ENCODE data around the gene GAPT. TPM values are rescaled to one million over a fixed set of nuclear protein-coding genes. Genes with fewer than 3 reads are reported as not detected.

Gene GAPT
- total RNA-seq (2014; rRNA removed; shearing (Covaris generic)): not detected in 2 replicates

DNA sequence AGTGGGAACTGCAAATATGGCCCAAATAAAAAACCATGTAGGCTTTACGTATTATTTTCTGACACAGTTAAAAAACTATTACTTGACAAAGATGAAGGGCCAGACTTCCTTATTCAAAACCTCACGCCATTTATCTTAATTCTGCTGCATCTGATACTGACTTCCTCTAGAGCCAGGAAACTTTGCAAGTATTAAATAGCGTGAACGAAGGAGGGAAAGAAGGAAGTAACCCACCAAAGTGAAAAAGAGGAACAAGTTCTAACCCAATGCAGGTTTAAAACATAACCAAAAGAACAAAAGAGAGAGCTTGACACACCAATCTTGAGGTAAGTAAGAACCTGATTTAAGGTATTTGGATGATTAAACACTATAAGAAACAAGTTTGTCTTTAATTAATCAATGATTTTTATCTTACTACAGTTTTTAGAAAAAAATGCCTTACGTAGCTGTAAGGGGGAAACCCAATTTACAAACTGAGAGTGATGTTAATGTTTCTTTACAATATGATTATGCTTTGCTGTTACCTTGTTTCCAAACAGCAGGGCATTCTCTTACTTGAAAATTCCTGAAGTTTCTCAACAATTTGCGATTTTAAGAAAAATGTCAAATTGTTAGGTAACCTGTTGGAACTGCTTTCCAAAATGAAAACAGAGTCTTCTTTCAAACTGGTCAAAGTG is at the start of gene GAPT:
TSS of gene GAPT (plus strand) at position 220 of the 677 bp plus-strand sequence. CDS start 3,102 bp downstream, outside the sequence.
- H3K36me3 ChIP-seq: no peaks in the 10 kb centered on the region
- no peak within 1 kb of the TSS for H3K4me3 ChIP-seq
- no peak for DNase-seq (ENCODE audit: low read depth in 1 of 2, low spot score in 2 of 2)
- H3K9me3 ChIP-seq (replicated peaks): no peaks in the 10 kb centered on the region
- no peaks in the 10 kb centered on the region for H3K4me1 ChIP-seq (replicated peaks)
- peaks cover 17% of the 10 kb centered on the region for H3K27me3 ChIP-seq (replicated peaks)
- H3K27ac ChIP-seq: no peak within 1 kb of the TSS

DNA sequence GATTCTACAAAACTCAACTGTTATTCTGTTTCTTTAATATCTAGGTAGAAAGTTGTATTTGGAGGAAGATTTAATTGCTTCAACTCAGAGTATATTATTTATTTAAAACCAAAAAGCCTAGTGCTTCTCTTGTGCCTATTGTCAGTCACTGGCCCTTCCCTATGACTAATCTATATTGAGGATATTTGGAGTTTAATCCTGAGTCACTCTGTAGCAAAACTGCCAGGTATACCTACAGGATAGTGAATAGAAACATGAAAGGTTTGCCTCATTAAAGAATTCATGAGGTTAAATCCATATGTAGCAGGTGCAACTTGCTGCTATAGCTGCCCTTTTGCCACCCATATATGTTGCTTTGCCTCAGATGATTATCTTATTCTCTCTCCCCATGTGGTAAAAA is 46.4 kb upstream of the GAPT start:
- Histone ChIP-seq H3K4me1 (replicated peaks) (no peaks in the 10 kb centered on the region), H3K27ac (no peak overlapping the region), H3K4me3 (no peak overlapping the region), H3K36me3 (no peaks in the 10 kb centered on the region), H3K27me3 (replicated peaks) (no peaks in the 10 kb centered on the region), H3K9me3 (replicated peaks) (no peaks in the 10 kb centered on the region)
- DNase-seq (ENCODE audit: low read depth in 1 of 2, low spot score in 2 of 2): no peak

DNA sequence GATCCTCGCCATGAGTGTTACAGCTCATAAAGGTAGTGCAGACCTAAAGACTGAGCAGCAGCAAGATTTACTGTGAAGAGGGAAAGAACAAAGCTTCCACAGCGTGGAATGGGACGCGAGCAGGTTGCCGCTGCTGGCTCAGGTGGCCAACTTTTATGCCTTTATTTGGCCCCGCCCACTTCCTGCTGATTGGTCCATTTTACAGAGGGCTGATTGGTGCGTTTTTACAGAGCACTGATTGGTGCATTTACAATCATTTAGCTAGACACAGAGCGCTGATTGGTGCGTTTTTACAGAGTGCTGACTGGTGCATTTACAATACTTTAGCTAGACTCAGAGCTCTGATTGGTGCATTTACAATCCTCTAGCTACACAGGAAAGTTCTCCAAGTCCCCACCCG is 45.2 kb upstream of the GAPT start:
- Histone ChIP-seq H3K27ac (no peak overlapping the region), H3K9me3 (replicated peaks) (no peaks in the 10 kb centered on the region), H3K4me3 (no peak overlapping the region), H3K27me3 (replicated peaks) (no peaks in the 10 kb centered on the region), H3K36me3 (peaks cover 4% of the 10 kb centered on the region; the same call in 1 of the 2 replicates), H3K4me1 (replicated peaks) (no peaks in the 10 kb centered on the region)
- no peak for DNase-seq (ENCODE audit: low read depth in 1 of 2, low spot score in 2 of 2)

DNA sequence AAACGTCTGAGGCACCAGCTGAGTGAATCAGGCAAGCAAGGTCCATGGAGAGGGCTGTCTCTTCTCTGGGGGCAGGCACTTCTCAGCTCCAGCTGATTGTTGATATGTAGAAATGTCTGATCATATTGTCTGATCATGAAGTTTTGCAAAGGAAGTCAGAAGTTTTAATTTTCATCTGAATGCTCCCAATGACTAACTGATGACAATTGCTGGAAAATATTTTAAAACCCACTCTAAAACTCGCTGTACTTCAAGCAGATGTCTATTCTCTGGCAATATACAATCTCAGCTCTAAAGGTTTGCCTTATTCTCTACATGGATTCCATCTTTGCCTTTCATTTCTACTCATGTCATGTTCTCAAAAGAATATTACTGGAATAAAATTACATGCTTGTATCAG is 44.0 kb upstream of the GAPT start:
- H3K4me1 ChIP-seq (replicated peaks): no peaks in the 10 kb centered on the region

DNA sequence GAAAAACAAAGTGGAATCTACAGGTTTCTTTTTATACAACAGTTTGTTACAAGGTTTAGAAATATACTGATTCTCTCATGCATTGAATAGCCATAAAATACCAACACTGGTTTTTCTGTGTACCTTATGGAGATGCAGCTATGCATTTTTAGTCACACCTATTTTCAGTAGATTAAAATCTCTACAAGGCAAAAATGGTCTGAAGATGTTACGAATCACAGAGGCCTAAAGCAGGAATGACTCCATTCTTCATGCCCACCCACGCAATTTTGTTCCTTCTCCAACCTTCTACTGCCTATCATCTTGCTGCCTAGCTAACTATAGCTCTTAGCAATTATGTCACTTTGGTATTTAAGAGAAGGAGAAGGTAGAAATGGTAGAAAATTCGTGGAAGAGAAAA is 41.2 kb upstream of the GAPT start:
- H3K27ac ChIP-seq: no peak overlapping the region
- no peaks in the 10 kb centered on the region for H3K27me3 ChIP-seq (replicated peaks)
- DNase-seq (ENCODE audit: low read depth in 1 of 2, low spot score in 2 of 2): no peak
- no peaks in the 10 kb centered on the region for H3K9me3 ChIP-seq (replicated peaks)
- H3K36me3 ChIP-seq: peaks cover 40% of the 10 kb centered on the region
- H3K4me3 ChIP-seq: no peak overlapping the region
- H3K4me1 ChIP-seq (replicated peaks): peaks cover 3% of the 10 kb centered on the region

More for the DNA sequence above, 44.0 kb upstream of the GAPT start:
- no peaks in the 10 kb centered on the region for H3K9me3 ChIP-seq (replicated peaks)
- no peak overlapping the region for H3K27ac ChIP-seq
- H3K4me3 ChIP-seq: no peak overlapping the region
- no peak for DNase-seq (ENCODE audit: low read depth in 1 of 2, low spot score in 2 of 2)
- peaks cover 12% of the 10 kb centered on the region for H3K36me3 ChIP-seq
- H3K27me3 ChIP-seq (replicated peaks): no peaks in the 10 kb centered on the region

DNA sequence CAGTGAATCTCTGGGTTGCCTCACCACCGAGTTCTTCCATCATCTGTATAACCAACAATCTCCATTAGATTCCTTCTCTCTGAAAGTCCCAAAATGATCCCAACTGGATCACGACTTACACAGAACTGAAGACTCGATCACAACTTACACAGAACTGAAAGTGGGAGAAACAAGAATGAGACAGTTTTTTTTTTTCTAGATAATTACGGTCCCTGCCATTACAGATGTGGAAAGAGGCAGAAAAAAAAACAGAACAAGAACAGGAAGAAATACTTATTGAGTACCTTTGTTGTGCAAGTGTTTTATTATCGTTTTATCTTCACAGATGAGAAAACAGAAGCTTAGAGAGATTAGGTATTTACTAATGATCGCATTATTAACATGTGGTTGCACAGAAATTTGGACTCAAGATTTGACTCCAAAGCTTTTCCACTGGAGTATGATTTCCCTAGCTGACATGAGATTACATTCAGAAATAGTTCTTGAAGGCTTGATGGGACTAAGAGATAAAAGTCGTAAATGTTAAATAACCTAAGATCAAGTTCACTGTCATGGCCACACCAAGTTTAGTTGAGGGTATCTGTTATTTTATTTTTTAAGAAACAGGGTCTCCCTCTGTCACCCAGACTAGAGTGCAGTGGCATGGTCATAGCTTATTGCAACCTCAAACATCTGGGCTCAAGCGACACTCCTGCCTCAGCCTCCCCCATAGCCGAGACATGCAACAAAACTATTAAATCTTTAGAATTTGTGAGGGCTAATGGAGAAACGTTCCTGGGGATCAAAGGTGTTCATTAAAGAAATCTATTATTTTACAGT is 40.2 kb upstream of the GAPT start:
- Histone ChIP-seq H3K36me3 (peaks cover 50% of the 10 kb centered on the region), H3K27ac (no peak overlapping the region), H3K9me3 (replicated peaks) (no peaks in the 10 kb centered on the region), H3K4me3 (no peak overlapping the region), H3K27me3 (replicated peaks) (no peaks in the 10 kb centered on the region), H3K4me1 (replicated peaks) (peaks cover 13% of the 10 kb centered on the region)
- DNase-seq (ENCODE audit: low read depth in 1 of 2, low spot score in 2 of 2): no peak

DNA sequence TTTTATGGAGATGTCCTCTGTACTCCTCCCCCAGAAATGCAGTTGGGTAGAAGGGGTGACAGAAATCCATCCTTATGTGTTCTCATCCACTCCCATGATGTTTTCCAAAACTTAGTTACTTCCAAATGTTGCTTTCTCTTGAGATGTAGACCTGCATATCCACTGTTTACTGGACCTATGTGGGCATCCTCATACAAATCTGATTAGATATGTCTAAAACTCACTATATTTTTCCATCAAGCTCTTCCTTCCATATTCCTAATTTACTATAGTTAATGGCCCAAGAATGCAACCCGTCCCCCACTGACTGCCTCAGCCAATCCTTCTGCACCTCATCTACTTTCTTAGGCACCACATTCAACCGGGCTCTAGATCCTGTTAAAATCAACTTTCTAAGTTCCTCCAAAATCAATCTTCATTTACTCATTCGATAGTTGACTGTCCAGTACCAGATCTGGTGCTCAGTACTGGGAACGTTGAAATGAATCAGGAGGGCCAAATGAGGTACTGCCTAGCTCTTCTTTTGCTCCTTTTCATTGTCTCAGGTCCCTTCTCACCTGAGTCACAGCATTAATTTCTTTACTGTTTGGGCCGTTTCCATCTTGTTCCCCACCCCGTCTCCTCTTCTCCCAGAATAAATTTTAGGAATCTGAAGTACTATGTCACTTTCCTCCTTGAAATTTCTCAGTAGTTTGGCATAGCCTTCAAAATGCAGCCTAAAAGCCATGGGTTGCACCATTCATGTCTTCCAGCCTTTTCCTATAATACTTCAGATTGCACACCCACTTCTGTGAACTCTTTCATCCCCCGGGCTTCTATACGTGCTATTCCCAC is 39.3 kb upstream of the GAPT start:
- peaks cover 59% of the 10 kb centered on the region for H3K36me3 ChIP-seq
- peaks cover 21% of the 10 kb centered on the region for H3K4me1 ChIP-seq (replicated peaks)
- no peak overlapping the region for H3K27ac ChIP-seq
- no peak overlapping the region for H3K4me3 ChIP-seq
- no peak for DNase-seq (ENCODE audit: low read depth in 1 of 2, low spot score in 2 of 2)
- H3K27me3 ChIP-seq (replicated peaks): no peaks in the 10 kb centered on the region
- no peaks in the 10 kb centered on the region for H3K9me3 ChIP-seq (replicated peaks)

DNA sequence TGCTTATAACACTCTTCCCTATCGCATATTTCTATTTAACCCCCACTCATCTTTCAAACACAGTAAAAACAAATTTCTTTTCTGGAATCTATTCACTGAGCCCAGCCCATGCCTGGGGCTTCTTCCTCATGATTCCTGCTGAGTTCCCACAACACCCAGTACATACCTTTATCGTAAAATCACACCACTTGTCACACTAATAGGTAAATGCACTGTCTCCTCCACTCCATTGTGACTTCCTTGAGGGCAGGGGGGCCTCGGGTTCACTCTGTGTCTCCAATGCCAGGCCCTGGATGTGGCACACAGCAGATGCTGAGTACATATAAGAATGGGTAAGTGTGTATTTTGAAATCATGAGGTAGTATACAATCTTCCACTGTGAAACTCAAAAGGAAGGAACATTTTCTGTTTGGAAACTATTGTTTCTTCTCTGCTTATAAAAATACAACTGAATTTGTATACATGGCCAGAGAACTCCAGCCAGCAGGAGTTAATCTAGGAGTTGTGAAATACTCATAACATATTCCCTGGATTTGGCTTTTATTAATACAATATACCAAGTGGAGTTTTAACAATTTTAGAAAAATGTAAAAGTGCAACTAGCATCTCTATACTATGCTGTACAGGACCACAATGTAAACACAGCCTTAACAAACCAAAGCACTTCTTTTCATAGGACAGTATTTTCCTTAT is 38.5 kb upstream of the GAPT start:
- H3K4me3 ChIP-seq: no peak overlapping the region
- H3K27me3 ChIP-seq (replicated peaks): no peaks in the 10 kb centered on the region
- peaks cover 25% of the 10 kb centered on the region for H3K4me1 ChIP-seq (replicated peaks)
- no peaks in the 10 kb centered on the region for H3K9me3 ChIP-seq (replicated peaks)
- DNase-seq (ENCODE audit: low read depth in 1 of 2, low spot score in 2 of 2): no peak
- H3K27ac ChIP-seq: no peak overlapping the region
- peaks cover 67% of the 10 kb centered on the region for H3K36me3 ChIP-seq

DNA sequence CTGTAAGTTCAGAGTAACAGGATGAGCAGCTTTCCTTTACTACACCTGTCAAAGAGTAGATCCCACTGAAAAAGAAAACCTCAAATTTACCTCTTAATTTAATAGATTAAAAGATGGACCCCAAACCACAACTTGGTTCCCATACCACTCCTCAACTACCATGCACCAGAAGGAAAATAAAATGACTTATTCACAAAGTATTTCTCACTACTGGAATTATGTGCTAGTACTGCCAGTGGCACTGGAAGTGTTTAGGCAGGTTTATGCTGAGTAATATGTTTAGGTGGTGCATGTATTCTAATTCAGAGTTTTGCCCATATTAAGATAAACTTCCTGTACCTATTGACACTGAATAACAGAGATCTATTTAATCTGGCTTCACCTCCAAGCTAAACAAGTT is 37.9 kb upstream of the GAPT start:
- Histone ChIP-seq H3K4me3 (no peak overlapping the region), H3K27me3 (replicated peaks) (no peaks in the 10 kb centered on the region), H3K27ac (no peak overlapping the region), H3K36me3 (peaks cover 73% of the 10 kb centered on the region), H3K9me3 (replicated peaks) (no peaks in the 10 kb centered on the region), H3K4me1 (replicated peaks) (peaks cover 25% of the 10 kb centered on the region)
- DNase-seq (ENCODE audit: low read depth in 1 of 2, low spot score in 2 of 2): no peak

DNA sequence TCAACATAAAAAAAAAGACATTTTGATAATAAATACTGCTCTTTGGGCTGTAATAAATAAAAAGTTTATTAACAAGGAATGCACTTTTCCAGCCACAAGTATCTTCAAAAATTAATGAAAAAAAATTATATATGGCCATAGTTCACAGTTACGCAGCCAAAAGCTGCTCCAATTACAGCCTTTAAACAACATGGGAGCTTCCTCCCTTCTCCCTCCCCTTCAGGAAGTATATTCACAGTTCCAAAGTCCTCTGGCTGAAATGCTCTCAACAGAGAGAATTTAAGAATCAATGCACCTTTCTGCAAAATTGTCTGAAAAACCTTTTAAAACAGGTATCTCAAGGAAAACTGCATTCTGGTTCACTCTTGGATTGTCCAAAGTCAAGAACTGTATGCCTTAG is 37.2 kb upstream of the GAPT start:
- Histone ChIP-seq H3K36me3 (peaks cover 80% of the 10 kb centered on the region), H3K4me3 (no peak overlapping the region), H3K4me1 (replicated peaks) (peaks cover 25% of the 10 kb centered on the region)

DNA sequence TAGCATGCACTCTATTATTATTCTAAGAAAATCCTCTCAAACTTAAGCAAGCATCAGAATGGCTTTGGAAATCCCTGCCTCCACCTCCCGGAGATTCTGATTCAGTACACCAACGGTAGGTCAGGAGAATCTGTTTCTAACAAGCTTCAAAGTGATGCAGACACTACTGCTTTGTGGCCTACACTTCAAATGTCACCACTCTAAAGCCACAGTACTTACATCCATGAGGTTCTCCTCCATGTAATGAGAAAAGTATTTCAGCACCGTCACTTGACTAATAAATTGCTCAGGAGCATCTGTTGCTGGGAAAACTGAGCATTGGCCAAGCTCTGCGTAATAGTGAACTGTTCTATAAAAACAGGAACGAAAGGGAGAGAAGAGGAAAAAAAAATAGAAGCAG is 36.2 kb upstream of the GAPT start:
- H3K9me3 ChIP-seq (replicated peaks): no peaks in the 10 kb centered on the region
- H3K27ac ChIP-seq: no peak overlapping the region
- no peaks in the 10 kb centered on the region for H3K27me3 ChIP-seq (replicated peaks)
- H3K36me3 ChIP-seq: peaks cover 87% of the 10 kb centered on the region
- no peak for DNase-seq (ENCODE audit: low read depth in 1 of 2, low spot score in 2 of 2)
- H3K4me1 ChIP-seq (replicated peaks): peaks cover 25% of the 10 kb centered on the region
- no peak overlapping the region for H3K4me3 ChIP-seq

More for the DNA sequence above, 37.2 kb upstream of the GAPT start:
- Histone ChIP-seq H3K27me3 (replicated peaks) (no peaks in the 10 kb centered on the region), H3K9me3 (replicated peaks) (no peaks in the 10 kb centered on the region), H3K27ac (no peak overlapping the region)
- no peak for DNase-seq (ENCODE audit: low read depth in 1 of 2, low spot score in 2 of 2)

DNA sequence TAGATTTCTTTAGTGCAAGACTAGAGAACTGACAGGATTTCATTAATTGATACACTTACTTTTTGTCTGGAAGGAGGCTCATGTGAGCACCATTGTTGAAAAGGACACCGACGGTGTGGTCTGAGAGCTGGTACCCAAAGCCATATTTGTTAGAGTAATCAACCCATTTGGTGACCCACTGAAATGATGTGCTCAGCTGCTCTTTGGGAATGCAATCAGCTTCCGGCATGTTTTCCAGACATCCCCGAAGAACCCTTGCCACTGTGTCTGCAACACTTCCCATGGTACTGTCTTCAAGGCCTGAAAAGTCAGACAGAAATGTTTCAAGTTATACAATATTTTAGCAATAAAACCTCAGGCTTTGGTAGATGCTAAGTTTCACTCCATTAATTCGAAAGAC is 35.8 kb upstream of the GAPT start:
- peak overlapping the region; percentile 93; the same call in 1 of the 2 replicates for H3K4me3 ChIP-seq

DNA sequence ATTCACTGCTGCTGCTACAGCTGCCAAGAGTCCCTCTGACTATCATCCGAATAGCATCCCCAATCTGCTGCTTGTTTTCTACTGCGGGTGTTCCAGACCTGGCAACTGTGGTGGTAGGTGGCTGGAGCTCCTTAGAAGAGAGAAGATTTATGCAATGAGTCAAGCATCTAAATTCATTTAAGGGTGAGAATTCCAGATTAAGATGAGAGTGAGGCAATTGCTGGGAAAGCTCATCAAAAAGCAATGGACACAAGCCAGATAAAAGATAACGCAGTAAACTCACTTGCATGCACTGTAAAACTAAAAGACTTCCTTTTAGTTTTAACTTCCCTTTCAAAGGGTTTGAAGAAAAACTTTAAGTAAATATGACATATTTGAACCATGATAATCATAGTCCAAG is 35.2 kb upstream of the GAPT start:
- Histone ChIP-seq H3K36me3 (peaks cover 84% of the 10 kb centered on the region), H3K27me3 (replicated peaks) (no peaks in the 10 kb centered on the region), H3K4me3 (peak overlapping the region; percentile 93; the same call in 1 of the 2 replicates), H3K9me3 (replicated peaks) (no peaks in the 10 kb centered on the region), H3K4me1 (replicated peaks) (peaks cover 34% of the 10 kb centered on the region), H3K27ac (no peak overlapping the region)
- DNase-seq (ENCODE audit: low read depth in 1 of 2, low spot score in 2 of 2): no peak

More for the DNA sequence above, 35.8 kb upstream of the GAPT start:
- peaks cover 84% of the 10 kb centered on the region for H3K36me3 ChIP-seq
- DNase-seq (ENCODE audit: low read depth in 1 of 2, low spot score in 2 of 2): no peak
- H3K27ac ChIP-seq: no peak overlapping the region
- no peaks in the 10 kb centered on the region for H3K27me3 ChIP-seq (replicated peaks)
- H3K4me1 ChIP-seq (replicated peaks): peaks cover 29% of the 10 kb centered on the region
- H3K9me3 ChIP-seq (replicated peaks): no peaks in the 10 kb centered on the region

Measured in SJSA1 (cell line).